OCI-LY7 (cell line): ENCODE results near the gene MECR. TPM values are rescaled to one million over a fixed set of nuclear protein-coding genes. Genes with fewer than 3 reads are reported as not detected.

Experiments used
- BruUV-seq: library from RNA; stranded (reverse); fragments of 400-500 nt; replicated peaks from 2 replicates; lab custom pipeline; 2021; lab: Mats Ljungman, UMichigan
- CTCF ChIA-PET: fragments of 300-600 bp; sonication (Branson Sonifier 250); formaldehyde crosslinking; loops from one replicate; lab custom pipeline; 2022; ENCODE audit warnings: antibody characterized with exemption; ENCODE audit not compliant: unreplicated experiment; lab: Charles Lee
- POLR2A ChIA-PET: fragments of 300-600 bp; sonication (Branson Sonifier 250); formaldehyde crosslinking; loops from one replicate; lab custom pipeline; 2022; ENCODE audit warnings: antibody characterized with exemption; lab: Charles Lee
- DNase-seq: peaks from one replicate; pipeline ENCODE4 v3.0.0-alpha.2; 2015; ENCODE audit warnings: low spot score
- H2AFZ ChIP-seq: fragments of 200-600 bp; sonication (generic), shearing (Covaris generic); 2 replicates; pipeline ENCODE4 v1.6.1; 2014; ENCODE audit warnings: mild to moderate bottlenecking, antibody characterized with exemption, low read length, moderate library complexity
- H3K27ac ChIP-seq: fragments of 200-600 bp; sonication (generic); 2 replicates; pipeline ENCODE4 v1.5.1; 2014; ENCODE audit warnings: mixed run types, low read depth, mild to moderate bottlenecking, moderate library complexity, low read length, inconsistent platforms; ENCODE audit not compliant: poor library complexity, severe bottlenecking
- H3K36me3 ChIP-seq: fragments of 200-600 bp; sonication (generic); 2 replicates; pipeline ENCODE4 v1.6.1; 2014; ENCODE audit warnings: mild to moderate bottlenecking, antibody characterized with exemption, low read length, moderate library complexity, mixed read lengths; ENCODE audit not compliant: insufficient read depth
- H3K4me1 ChIP-seq: fragments of 200-600 bp; sonication (generic); 2 replicates; pipeline ENCODE4 v1.5.1; 2014; ENCODE audit warnings: mild to moderate bottlenecking, low read length; ENCODE audit not compliant: insufficient read depth, poor library complexity, severe bottlenecking
- H3K4me2 ChIP-seq: fragments of 200-600 bp; sonication (generic); 2 replicates; pipeline ENCODE4 v1.6.1; 2014; ENCODE audit warnings: mild to moderate bottlenecking, low read length
- H3K4me3 ChIP-seq: fragments of 200-600 bp; sonication (generic); 2 replicates; pipeline ENCODE4 v1.5.1; 2014; ENCODE audit warnings: mild to moderate bottlenecking, low read depth, low read length; ENCODE audit not compliant: poor library complexity, severe bottlenecking
- H3K79me2 ChIP-seq: fragments of 200-600 bp; sonication (generic); 2 replicates; pipeline ENCODE4 v1.6.1; 2016; ENCODE audit warnings: low read depth, mild to moderate bottlenecking, low read length, moderate library complexity, mixed read lengths; ENCODE audit not compliant: insufficient read depth
- H3K9me2 ChIP-seq: fragments of 200-600 bp; sonication (generic); 2 replicates; pipeline ENCODE4 v1.6.1; 2016; ENCODE audit warnings: mild to moderate bottlenecking, low read length, mixed read lengths; ENCODE audit not compliant: insufficient read depth
- H3K9me3 ChIP-seq: fragments of 200-600 bp; sonication (generic); 2 replicates; pipeline ENCODE4 v1.6.1; 2014; ENCODE audit warnings: mild to moderate bottlenecking, mixed run types, low read length, mixed read lengths
- H4K20me1 ChIP-seq: fragments of 200-600 bp; sonication (generic); 2 replicates; pipeline ENCODE4 v1.6.1; 2014; ENCODE audit warnings: mild to moderate bottlenecking, antibody characterized with exemption, low read length, moderate library complexity, mixed read lengths; ENCODE audit not compliant: insufficient read depth
- EZH2phosphoT487 ChIP-seq: fragments of 200-600 bp; sonication (generic); IDR thresholded peaks from 2 replicates; pipeline ENCODE4 v1.6.1; 2018; ENCODE audit warnings: low read depth, borderline replicate concordance, mild to moderate bottlenecking, mixed run types, antibody characterized with exemption, low read length, moderate library complexity, mixed read lengths
- intact Hi-C: fragments of 100-400 bp; cut with micrococcal nuclease; formaldehyde crosslinking; loops from one replicate; pipeline ENCODE4 v1.10.0; 2022; ENCODE audit not compliant: unreplicated experiment
- total RNA-seq, 2 experiments: library from RNA; depleted of rRNA in 1 of 2; stranded (reverse); fragments of >200 nt in 1 of 2; shearing (Covaris generic) in 1 of 2; gene quantifications; 2 replicates each; pipeline ENCODE4 v1.2.3, GENCODE V29; 2014 to 2022
- TF ChIP-seq, protein P1 (sequence below): fragments of 200-600 bp; sonication (generic); conservative IDR thresholded peaks from 2 replicates; pipeline ENCODE4 v1.5.1; 2014; ENCODE audit warnings: mild to moderate bottlenecking, antibody characterized with exemption, low read length, moderate library complexity, mixed read lengths

Gene MECR
- total RNA-seq, 2 experiments from 2014 or later: 33.3 to 33.5 TPM

DNA sequence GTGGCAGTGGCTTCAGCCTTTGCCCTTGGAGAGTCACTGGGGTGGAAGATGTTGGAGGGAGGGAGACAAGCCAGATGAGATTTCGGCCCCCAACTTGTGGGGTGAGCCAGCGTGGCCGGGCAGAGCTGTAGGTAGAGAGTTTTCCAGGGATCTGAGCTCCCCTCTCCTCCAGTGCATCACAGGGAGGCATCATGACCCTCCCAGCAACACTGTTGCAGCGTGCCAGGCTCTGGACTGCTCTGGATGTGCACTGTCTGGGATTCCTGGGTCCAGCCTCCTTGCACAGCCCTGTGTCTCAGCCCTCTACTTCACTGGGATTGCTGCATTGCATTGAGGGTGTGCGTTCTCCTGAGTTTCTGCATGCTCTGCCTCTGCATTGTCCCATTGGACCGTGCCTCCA lies 14.5 kb upstream of the MECR start:
- intact Hi-C loops: no loop called here
- Histone ChIP-seq H3K9me3 (no peaks in the 10 kb centered on the region), H4K20me1 (no peaks in the 10 kb centered on the region), H3K27ac (no peak overlapping the region), H3K4me2 (no peak overlapping the region), H3K9me2 (no peaks in the 10 kb centered on the region), H3K4me1 (no peaks in the 10 kb centered on the region), H3K36me3 (no peaks in the 10 kb centered on the region), H3K79me2 (no peaks in the 10 kb centered on the region), H2AFZ (no peak overlapping the region), H3K4me3 (no peak overlapping the region)
- no peak for DNase-seq
- no TSS peak for BruUV-seq
- ChIA-PET POLR2A (no interaction called here), CTCF (interaction anchor here (0.6 kb wide), 1 partner anchor 1463 kb away, joined by 3 read pairs; no protein-coding TSS in a partner anchor)
- no peak for TF ChIP-seq EZH2phosphoT487
- TF ChIP-seq, protein P1, sequence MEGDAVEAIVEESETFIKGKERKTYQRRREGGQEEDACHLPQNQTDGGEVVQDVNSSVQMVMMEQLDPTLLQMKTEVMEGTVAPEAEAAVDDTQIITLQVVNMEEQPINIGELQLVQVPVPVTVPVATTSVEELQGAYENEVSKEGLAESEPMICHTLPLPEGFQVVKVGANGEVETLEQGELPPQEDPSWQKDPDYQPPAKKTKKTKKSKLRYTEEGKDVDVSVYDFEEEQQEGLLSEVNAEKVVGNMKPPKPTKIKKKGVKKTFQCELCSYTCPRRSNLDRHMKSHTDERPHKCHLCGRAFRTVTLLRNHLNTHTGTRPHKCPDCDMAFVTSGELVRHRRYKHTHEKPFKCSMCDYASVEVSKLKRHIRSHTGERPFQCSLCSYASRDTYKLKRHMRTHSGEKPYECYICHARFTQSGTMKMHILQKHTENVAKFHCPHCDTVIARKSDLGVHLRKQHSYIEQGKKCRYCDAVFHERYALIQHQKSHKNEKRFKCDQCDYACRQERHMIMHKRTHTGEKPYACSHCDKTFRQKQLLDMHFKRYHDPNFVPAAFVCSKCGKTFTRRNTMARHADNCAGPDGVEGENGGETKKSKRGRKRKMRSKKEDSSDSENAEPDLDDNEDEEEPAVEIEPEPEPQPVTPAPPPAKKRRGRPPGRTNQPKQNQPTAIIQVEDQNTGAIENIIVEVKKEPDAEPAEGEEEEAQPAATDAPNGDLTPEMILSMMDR: no peak

- H3K9me3 ChIP-seq: no peaks in the 10 kb centered on the region
- H3K4me3 ChIP-seq: no peak overlapping the region
- H3K4me1 ChIP-seq: no peaks in the 10 kb centered on the region
- H4K20me1 ChIP-seq: no peaks in the 10 kb centered on the region
- no peak overlapping the region for H2AFZ ChIP-seq
- TF ChIP-seq, protein P1: no peak
- TF ChIP-seq EZH2phosphoT487: no peak
- BruUV-seq: no TSS peak
- ChIA-PET CTCF (no interaction called here), POLR2A (interaction anchor here (0.7 kb wide), 1 partner anchor 28 kb away, joined by 3 read pairs; no protein-coding TSS in a partner anchor)
- no peaks in the 10 kb centered on the region for H3K79me2 ChIP-seq
- no peak overlapping the region for H3K27ac ChIP-seq
- no peaks in the 10 kb centered on the region for H3K36me3 ChIP-seq
- intact Hi-C loops: no loop called here
- no peak overlapping the region for H3K4me2 ChIP-seq
- no peaks in the 10 kb centered on the region for H3K9me2 ChIP-seq
- no peak for DNase-seq
These were observed 13.1 kb upstream of the MECR start for GRCh38 chr1:29243871-29244200.

- Histone ChIP-seq H4K20me1 (no peaks in the 10 kb centered on the region), H3K4me1 (no peaks in the 10 kb centered on the region), H3K4me2 (no peak overlapping the region), H3K9me2 (no peaks in the 10 kb centered on the region), H3K4me3 (no peak overlapping the region), H3K36me3 (no peaks in the 10 kb centered on the region), H3K79me2 (no peaks in the 10 kb centered on the region), H2AFZ (no peak overlapping the region), H3K27ac (no peak overlapping the region), H3K9me3 (no peaks in the 10 kb centered on the region)
- no peak for DNase-seq
- intact Hi-C loops: no loop called here
- TF ChIP-seq, protein P1: no peak
- no peak for TF ChIP-seq EZH2phosphoT487
- ChIA-PET CTCF (no interaction called here), POLR2A (interaction anchor here (0.7 kb wide), 1 partner anchor 28 kb away, joined by 3 read pairs; no protein-coding TSS in a partner anchor)
- BruUV-seq: no TSS peak
These were observed 12.5 kb upstream of the MECR start for GRCh38 chr1:29243023-29243870.
